Activated T-helper 2 cell treated with anti-CD3 and anti-CD28 coated beads, Interferon-gamma antibody, Interleukin-2, Interleukin-4, amounts not matched to agents 10 μg/mL and 5 μg/mL and 100 μg/mL, durations not matched to agents 14 hours and 24 hours and 36 hours (primary cell): ENCODE measurements around the gene MBOAT7. TPM values are rescaled to one million over a fixed set of nuclear protein-coding genes. Genes with fewer than 3 reads are reported as not detected.
A peak's percentile ranks its signal among the peaks of the same experiment; 100 is the strongest.
"Not testable (repeated sequence)": the region's sequence is repeated elsewhere in the genome, so short reads cannot be mapped to it uniquely, and the experiment has no call there.

Source experiments
- DNase-seq: peaks from one replicate; pipeline ENCODE4 v3.0.0; 2021; ENCODE audit warnings: low spot score
- H3K27ac Mint-ChIP-seq: one replicate; pipeline ENCODE4 v1.8.0; 2021; ENCODE audit warnings: mixed read lengths
- H3K27me3 Mint-ChIP-seq: one replicate; pipeline ENCODE4 v1.8.0; 2021; ENCODE audit warnings: low read depth, mixed read lengths
- H3K36me3 Mint-ChIP-seq: one replicate; pipeline ENCODE4 v1.8.0; 2021; ENCODE audit warnings: low read depth, mixed read lengths
- H3K4me1 Mint-ChIP-seq: one replicate; pipeline ENCODE4 v1.8.0; 2021; ENCODE audit warnings: low read depth, mixed read lengths
- H3K4me3 Mint-ChIP-seq: one replicate; pipeline ENCODE4 v1.8.0; 2021; ENCODE audit warnings: low read depth, mild to moderate bottlenecking, moderate library complexity, mixed read lengths
- H3K9me3 Mint-ChIP-seq: one replicate; pipeline ENCODE4 v1.8.0; 2021; ENCODE audit warnings: mixed read lengths
- intact Hi-C: fragments of 100-400 bp; cut with micrococcal nuclease; formaldehyde crosslinking; loops from one replicate; pipeline ENCODE4 v1.15.1; 2023
- total RNA-seq: library from RNA; stranded (reverse); gene quantifications from 2 replicates; pipeline ENCODE4 v1.2.3, GENCODE V29; 2022

Gene MBOAT7, protein sequence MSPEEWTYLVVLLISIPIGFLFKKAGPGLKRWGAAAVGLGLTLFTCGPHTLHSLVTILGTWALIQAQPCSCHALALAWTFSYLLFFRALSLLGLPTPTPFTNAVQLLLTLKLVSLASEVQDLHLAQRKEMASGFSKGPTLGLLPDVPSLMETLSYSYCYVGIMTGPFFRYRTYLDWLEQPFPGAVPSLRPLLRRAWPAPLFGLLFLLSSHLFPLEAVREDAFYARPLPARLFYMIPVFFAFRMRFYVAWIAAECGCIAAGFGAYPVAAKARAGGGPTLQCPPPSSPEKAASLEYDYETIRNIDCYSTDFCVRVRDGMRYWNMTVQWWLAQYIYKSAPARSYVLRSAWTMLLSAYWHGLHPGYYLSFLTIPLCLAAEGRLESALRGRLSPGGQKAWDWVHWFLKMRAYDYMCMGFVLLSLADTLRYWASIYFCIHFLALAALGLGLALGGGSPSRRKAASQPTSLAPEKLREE
- total RNA-seq: 311 and 318 TPM in 2 replicates

DNA sequence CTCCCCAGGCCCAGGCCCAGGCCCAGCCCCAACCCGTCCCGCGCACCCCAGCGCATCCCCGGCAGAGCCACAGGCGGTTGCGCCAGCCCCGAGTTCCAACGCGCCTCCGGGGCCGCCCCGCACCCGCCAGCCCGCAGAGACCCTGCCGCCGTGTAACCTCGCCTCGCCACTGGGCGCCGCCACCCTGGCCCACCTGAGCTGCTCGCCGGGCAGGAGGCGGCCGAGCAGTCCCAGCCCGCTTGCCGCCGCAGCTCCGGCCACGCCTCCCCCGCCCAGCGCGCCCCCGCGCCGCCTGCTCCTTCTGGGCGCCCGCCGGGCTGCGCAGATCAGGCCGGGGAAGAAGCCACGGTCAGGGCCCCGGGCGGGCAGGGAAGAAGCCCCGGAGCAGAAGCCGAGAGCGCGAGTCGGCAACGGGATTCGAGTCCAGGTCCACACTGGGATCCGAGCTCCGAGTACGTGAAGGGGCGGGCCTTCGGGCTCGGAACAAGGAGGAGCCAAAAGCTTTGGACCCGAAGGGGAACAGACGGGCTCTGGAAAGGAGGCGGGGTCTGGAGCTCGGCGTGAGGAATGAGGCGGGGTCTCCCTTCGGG, at the start of gene MBOAT7:
Gene MBOAT7, minus strand, starts transcription at position 436 of the 590 bp plus-strand sequence. CDS start 1,072 bp downstream, outside the sequence.
- intact Hi-C loops: no loop called here
- Mint-ChIP-seq H3K27ac (peak within 1 kb of the TSS; percentile 98), H3K4me1 (peaks cover 26% of the 10 kb centered on the region), H3K4me3 (peak within 1 kb of the TSS; percentile 89), H3K9me3 (no peaks in the 10 kb centered on the region), H3K36me3 (peaks cover 41% of the 10 kb centered on the region), H3K27me3 (no peaks in the 10 kb centered on the region)
- no peak for DNase-seq

DNA sequence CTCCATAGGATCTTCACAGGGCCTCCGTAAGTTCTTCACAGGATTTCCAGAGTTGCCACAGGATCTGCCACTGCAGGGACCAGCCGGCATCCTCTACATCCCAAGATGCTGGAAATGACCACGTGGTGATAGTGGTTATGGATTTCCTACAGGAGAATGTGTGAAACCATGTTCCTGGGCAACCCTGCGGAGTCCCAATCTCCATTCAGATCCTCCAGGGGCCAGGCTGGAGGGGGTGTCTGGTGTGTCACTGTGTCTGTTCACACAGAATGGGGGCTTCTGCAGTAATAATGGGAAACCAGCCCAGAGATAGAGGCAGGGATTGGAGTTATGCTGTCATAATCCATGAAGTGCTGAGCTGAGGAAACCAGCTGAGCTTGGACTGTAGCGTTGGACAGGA, 44.6 kb upstream of the MBOAT7 start:
- intact Hi-C loops: no loop called here
- Mint-ChIP-seq H3K36me3 (no peaks in the 10 kb centered on the region), H3K4me1 (peaks cover 7% of the 10 kb centered on the region), H3K27ac (no peak overlapping the region), H3K9me3 (no peaks in the 10 kb centered on the region), H3K27me3 (peaks cover 41% of the 10 kb centered on the region), H3K4me3 (no peak overlapping the region)
- no peak for DNase-seq

DNA sequence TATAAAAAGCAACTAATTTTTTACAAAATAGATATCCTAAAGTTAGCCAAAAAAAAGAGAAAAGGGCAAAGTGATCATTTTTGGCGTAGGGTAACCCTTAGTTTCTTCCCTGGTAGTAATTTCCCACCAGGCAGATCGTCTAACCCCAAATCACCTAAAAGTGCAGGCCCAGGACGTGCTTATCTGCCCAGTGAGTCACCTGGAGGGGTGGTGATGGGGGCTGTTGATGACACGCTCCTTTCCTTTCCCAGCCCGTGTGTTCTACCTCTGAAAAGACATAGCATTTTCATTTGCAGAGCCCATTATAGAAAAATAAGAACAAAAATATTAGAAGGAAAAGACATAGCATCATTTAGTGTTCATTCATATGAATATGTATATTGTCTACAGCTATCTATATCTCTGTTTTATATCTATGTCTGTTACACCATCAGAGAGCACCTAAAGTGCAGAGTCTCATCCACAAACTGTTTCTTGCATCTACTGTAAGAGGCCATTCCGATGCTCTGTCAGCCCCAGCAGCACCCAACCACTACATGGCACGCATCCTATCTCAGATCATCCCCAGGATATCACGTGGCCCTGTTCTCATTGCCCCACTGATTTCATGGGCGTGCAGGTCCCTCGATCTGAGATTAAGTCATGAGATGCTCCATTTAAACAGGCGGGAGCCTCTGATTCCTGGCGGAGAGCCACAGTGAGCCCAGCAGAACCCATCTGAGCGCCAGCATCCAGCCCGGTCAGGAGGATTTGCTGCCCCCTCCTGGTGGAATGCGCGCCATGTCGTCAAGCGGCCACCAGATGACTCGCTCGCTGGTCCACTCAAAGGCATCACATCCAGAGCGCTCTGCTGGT, 41.9 kb upstream of the MBOAT7 start:
- no peak overlapping the region for H3K27ac Mint-ChIP-seq
- peak; percentile 76 for DNase-seq
- H3K4me3 Mint-ChIP-seq: no peak overlapping the region
- no peaks in the 10 kb centered on the region for H3K9me3 Mint-ChIP-seq
- peaks cover 7% of the 10 kb centered on the region for H3K4me1 Mint-ChIP-seq
- intact Hi-C loops: loop anchor here (1.0 to 2.0 kb wide), 3 partner anchors 21 to 72 kb away; partner anchors contain the start of gene LENG1
- H3K36me3 Mint-ChIP-seq: no peaks in the 10 kb centered on the region
- peaks cover 30% of the 10 kb centered on the region for H3K27me3 Mint-ChIP-seq

DNA sequence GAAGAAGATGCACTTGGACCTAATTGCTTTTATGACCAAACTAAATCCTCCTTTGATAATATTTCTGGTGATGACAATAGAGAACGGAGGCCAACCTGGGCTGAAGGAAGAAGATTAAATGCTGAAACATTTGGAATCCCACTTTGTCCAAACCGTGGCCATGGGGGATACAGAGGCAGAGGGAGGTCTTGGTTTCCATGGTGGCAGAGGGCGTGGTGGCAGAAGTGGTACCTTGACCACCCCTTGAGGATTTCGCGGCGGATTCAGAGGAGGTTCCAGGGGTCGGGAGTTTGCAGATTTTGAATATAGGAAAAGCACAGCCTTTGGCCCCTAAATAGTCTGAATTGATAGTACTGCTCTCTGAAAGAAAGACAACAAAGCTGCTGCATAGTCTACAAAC, 40.7 kb upstream of the MBOAT7 start:
- intact Hi-C loops: loop anchor here (2.0 kb wide), 1 partner anchor 19 kb away; no protein-coding TSS in a partner anchor
- Mint-ChIP-seq H3K27me3 (peaks cover 28% of the 10 kb centered on the region), H3K27ac (no peak overlapping the region), H3K9me3 (no peaks in the 10 kb centered on the region), H3K36me3 (no peaks in the 10 kb centered on the region), H3K4me3 (no peak overlapping the region), H3K4me1 (peaks cover 7% of the 10 kb centered on the region)
- no peak for DNase-seq

- H3K27me3 Mint-ChIP-seq: peaks cover 19% of the 10 kb centered on the region
- no peaks in the 10 kb centered on the region for H3K9me3 Mint-ChIP-seq
- H3K27ac Mint-ChIP-seq: no peak overlapping the region
- no peak for DNase-seq
- intact Hi-C loops: no loop called here
- no peaks in the 10 kb centered on the region for H3K36me3 Mint-ChIP-seq
- peaks cover 7% of the 10 kb centered on the region for H3K4me1 Mint-ChIP-seq
- no peak overlapping the region for H3K4me3 Mint-ChIP-seq
Observed at GRCh38 chr19:54229146-54229545, 39.8 kb upstream of the MBOAT7 start.

GRCh38 chr19:54224619-54225018, 35.2 kb upstream of the MBOAT7 start:
- DNase-seq, H3K4me1 Mint-ChIP-seq, H3K27me3 Mint-ChIP-seq, H3K4me3 Mint-ChIP-seq, H3K27ac Mint-ChIP-seq, H3K36me3 Mint-ChIP-seq, intact Hi-C loops, H3K9me3 Mint-ChIP-seq: not testable (repeated sequence)

DNA sequence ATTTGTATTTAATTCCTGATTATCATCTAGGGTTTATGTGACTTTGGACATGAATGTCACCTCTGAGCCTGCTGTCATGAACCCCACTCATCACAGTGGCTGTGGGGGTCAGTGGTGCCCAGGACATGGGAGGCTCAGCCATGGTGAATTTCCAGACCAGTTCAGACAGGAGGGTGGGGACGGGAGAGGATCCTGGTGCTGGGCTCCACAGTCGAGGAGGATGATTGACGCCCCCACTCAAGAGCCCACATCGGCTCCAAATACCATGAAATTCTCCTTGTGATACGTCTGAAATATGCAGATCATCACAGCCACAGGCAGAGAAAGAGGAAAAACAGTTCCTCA, 34.5 kb upstream of the MBOAT7 start:
- DNase-seq, H3K4me1 Mint-ChIP-seq, H3K27ac Mint-ChIP-seq, H3K27me3 Mint-ChIP-seq, intact Hi-C loops, H3K36me3 Mint-ChIP-seq, H3K4me3 Mint-ChIP-seq, H3K9me3 Mint-ChIP-seq: not testable (repeated sequence)

DNA sequence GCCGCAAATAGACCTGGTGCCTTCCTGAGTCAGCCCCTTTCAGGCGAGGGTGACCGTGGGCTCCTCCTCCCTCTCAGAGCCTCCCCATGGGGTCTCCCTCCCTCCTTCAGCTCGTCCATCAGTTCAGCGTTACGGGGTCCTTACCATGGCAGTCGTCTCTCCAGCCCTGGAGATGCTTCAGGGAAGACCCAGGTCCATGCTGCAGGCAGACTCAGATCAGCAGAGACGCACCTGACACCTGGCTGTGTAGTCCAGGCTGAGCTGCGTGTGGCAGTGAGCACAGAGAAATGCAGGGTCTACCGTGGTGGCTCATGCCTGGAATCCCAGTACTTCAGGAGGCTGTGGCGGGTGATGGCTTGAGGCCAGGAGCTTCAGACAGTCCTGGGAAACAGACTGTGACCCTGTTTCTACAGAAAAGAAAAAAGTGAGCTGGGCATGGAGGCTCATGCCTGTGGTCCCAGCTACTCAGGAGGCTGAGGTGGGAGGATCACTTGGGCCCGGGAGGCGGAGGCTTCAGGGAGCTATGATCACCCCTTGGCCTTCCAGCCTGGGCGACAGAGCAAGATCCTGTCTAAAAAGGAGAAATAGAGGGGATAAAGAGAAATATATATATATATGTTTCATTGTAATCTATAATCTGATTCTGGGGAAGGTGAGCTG, 34.0 kb upstream of the MBOAT7 start:
- H3K4me1 Mint-ChIP-seq, H3K27me3 Mint-ChIP-seq, H3K36me3 Mint-ChIP-seq, H3K27ac Mint-ChIP-seq, H3K4me3 Mint-ChIP-seq, DNase-seq, H3K9me3 Mint-ChIP-seq, intact Hi-C loops: not testable (repeated sequence)

GRCh38 chr19:54222474-54223276, 33.3 kb upstream of the MBOAT7 start, which contains the start of gene LILRB3:
TSS of gene LILRB3 (minus strand) at chr19:54223007. CDS start at chr19:54222976, 31 bp downstream.
- H3K4me3 Mint-ChIP-seq, intact Hi-C loops, H3K27me3 Mint-ChIP-seq, H3K27ac Mint-ChIP-seq, DNase-seq, H3K4me1 Mint-ChIP-seq, H3K9me3 Mint-ChIP-seq, H3K36me3 Mint-ChIP-seq: not testable (repeated sequence)

- H3K27ac Mint-ChIP-seq, H3K9me3 Mint-ChIP-seq, DNase-seq, H3K4me1 Mint-ChIP-seq, H3K4me3 Mint-ChIP-seq, H3K27me3 Mint-ChIP-seq, intact Hi-C loops, H3K36me3 Mint-ChIP-seq: not testable (repeated sequence)
Observed at GRCh38 chr19:54221947-54222346, 32.6 kb upstream of the MBOAT7 start.

- H3K9me3 Mint-ChIP-seq, H3K27me3 Mint-ChIP-seq, H3K27ac Mint-ChIP-seq, H3K4me1 Mint-ChIP-seq, H3K4me3 Mint-ChIP-seq, DNase-seq, intact Hi-C loops: not testable (repeated sequence)
- H3K36me3 Mint-ChIP-seq: peaks cover 13% of the 10 kb centered on the region
Observed at GRCh38 chr19:54219702-54220101, 30.3 kb upstream of the MBOAT7 start.
